ENCODE results near the gene BRSK2.

BRSK2 gene

DNA sequence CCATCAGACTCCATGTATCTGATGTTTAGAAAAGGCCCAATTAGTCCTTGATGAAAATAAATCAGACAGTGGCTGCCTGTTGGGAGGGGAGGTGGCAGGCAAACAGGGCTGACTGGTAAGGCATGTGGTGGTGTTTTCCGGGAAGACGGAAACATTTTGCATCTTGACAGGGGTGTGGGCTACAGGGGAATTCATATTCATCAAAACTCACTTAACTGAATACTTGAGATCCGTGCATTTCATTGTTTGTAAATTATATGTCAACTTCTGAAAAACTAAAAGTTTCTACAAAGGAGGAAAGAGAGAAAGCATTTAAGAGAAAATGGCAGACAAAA, 107.0 kb downstream of the BRSK2 start:
- Histone ChIP-seq H3K79me2 (ENCODE audit: low read length) (peaks cover 47% of the 10 kb centered on the region), H3K27me3 (replicated peaks; ENCODE audit: insufficient read depth, low read length) (no peaks in the 10 kb centered on the region), H3K9ac (ENCODE audit: low read length) (no peak overlapping the region), H3K4me2 (ENCODE audit: low read depth, low read length) (no peak overlapping the region), H3K4me1 (ENCODE audit: low read length) (no peaks in the 10 kb centered on the region), H3K27ac (ENCODE audit: low read length) (no peak overlapping the region), H3F3A (ENCODE audit: insufficient read depth, low read length) (no peaks in the 10 kb centered on the region), H3K36me3 (replicated peaks; ENCODE audit: insufficient read depth, low read length) (no peaks in the 10 kb centered on the region), H3K4me3 (ENCODE audit: low read length) (no peak overlapping the region), H4K20me1 (ENCODE audit: insufficient read depth, low read length) (no peaks in the 10 kb centered on the region), H3K9me3 (replicated peaks; ENCODE audit: insufficient read depth, low read length) (no peaks in the 10 kb centered on the region), H3K9me2 (replicated peaks; ENCODE audit: insufficient read depth, low read length) (no peaks in the 10 kb centered on the region), H2AFZ (ENCODE audit: low read length) (no peak overlapping the region)
- no peak for DNase-seq
- TF ChIP-seq, protein P1, sequence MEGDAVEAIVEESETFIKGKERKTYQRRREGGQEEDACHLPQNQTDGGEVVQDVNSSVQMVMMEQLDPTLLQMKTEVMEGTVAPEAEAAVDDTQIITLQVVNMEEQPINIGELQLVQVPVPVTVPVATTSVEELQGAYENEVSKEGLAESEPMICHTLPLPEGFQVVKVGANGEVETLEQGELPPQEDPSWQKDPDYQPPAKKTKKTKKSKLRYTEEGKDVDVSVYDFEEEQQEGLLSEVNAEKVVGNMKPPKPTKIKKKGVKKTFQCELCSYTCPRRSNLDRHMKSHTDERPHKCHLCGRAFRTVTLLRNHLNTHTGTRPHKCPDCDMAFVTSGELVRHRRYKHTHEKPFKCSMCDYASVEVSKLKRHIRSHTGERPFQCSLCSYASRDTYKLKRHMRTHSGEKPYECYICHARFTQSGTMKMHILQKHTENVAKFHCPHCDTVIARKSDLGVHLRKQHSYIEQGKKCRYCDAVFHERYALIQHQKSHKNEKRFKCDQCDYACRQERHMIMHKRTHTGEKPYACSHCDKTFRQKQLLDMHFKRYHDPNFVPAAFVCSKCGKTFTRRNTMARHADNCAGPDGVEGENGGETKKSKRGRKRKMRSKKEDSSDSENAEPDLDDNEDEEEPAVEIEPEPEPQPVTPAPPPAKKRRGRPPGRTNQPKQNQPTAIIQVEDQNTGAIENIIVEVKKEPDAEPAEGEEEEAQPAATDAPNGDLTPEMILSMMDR (IDR thresholded peaks at IDR 0.05; ENCODE audit: low read length), result no peak
- TF ChIP-seq EZH2 (optimal IDR thresholded peaks at IDR 0.05; ENCODE audit: low read depth, low read length), result no peak

DNA sequence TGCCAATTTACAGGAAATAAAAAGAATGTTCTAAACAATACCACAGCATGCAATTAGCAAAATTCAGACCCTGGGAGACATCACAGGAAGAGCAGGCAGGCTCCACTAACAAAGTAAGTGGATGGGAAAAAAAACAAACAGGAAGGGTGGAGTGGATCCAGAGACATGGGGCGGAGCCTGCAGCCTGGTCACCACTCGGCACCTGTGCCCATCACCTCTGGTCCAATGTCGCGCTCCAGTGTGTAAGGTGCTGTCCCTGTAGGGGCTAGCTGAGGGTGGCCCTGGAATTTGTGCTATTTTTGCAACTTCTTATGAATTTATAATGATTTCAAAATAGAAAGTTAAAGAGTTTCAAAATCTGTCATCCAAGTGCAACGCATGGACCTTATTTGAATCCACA, 107.9 kb downstream of the BRSK2 start:
- Histone ChIP-seq H3K4me2 (ENCODE audit: low read depth, low read length) (no peak overlapping the region), H3K9ac (ENCODE audit: low read length) (no peak overlapping the region), H3K27me3 (replicated peaks; ENCODE audit: insufficient read depth, low read length) (no peaks in the 10 kb centered on the region), H3K36me3 (replicated peaks; ENCODE audit: insufficient read depth, low read length) (no peaks in the 10 kb centered on the region), H3K4me3 (ENCODE audit: low read length) (no peak overlapping the region), H3K9me3 (replicated peaks; ENCODE audit: insufficient read depth, low read length) (no peaks in the 10 kb centered on the region), H3K79me2 (ENCODE audit: low read length) (peaks cover 45% of the 10 kb centered on the region), H4K20me1 (ENCODE audit: insufficient read depth, low read length) (no peaks in the 10 kb centered on the region), H3K4me1 (ENCODE audit: low read length) (no peaks in the 10 kb centered on the region), H2AFZ (ENCODE audit: low read length) (no peak overlapping the region), H3K9me2 (replicated peaks; ENCODE audit: insufficient read depth, low read length) (no peaks in the 10 kb centered on the region), H3K27ac (ENCODE audit: low read length) (no peak overlapping the region), H3F3A (ENCODE audit: insufficient read depth, low read length) (no peaks in the 10 kb centered on the region)
- DNase-seq, result no peak
- TF ChIP-seq EZH2 (optimal IDR thresholded peaks at IDR 0.05; ENCODE audit: low read depth, low read length) (no peak), EZH2phosphoT487 (IDR thresholded peaks at IDR 0.05; ENCODE audit: low read length) (no peak)
- TF ChIP-seq, protein P1 (IDR thresholded peaks at IDR 0.05; ENCODE audit: low read length), result no peak

GRCh38 chr11:1498262-1498661, 108.5 kb downstream of the BRSK2 start:
- DNase-seq, result no peak
- H3K4me3 ChIP-seq (ENCODE audit: low read length), result no peak overlapping the region
- H3K27ac ChIP-seq (ENCODE audit: low read length), result no peak overlapping the region
- H3K36me3 ChIP-seq (replicated peaks; ENCODE audit: insufficient read depth, low read length), result no peaks in the 10 kb centered on the region
- no peaks in the 10 kb centered on the region for H3K9me2 ChIP-seq (replicated peaks; ENCODE audit: insufficient read depth, low read length)
- no peaks in the 10 kb centered on the region for H4K20me1 ChIP-seq (ENCODE audit: insufficient read depth, low read length)
- no peaks in the 10 kb centered on the region for H3K9me3 ChIP-seq (replicated peaks; ENCODE audit: insufficient read depth, low read length)
- H3K27me3 ChIP-seq (replicated peaks; ENCODE audit: insufficient read depth, low read length), result no peaks in the 10 kb centered on the region
- H2AFZ ChIP-seq (ENCODE audit: low read length), result no peak overlapping the region
- H3K4me2 ChIP-seq (ENCODE audit: low read depth, low read length), result no peak overlapping the region
- TF ChIP-seq EZH2phosphoT487 (IDR thresholded peaks at IDR 0.05; ENCODE audit: low read length), result no peak
- TF ChIP-seq, protein P1 (IDR thresholded peaks at IDR 0.05; ENCODE audit: low read length), result no peak
- TF ChIP-seq EZH2 (optimal IDR thresholded peaks at IDR 0.05; ENCODE audit: low read depth, low read length), result no peak
- no peaks in the 10 kb centered on the region for H3F3A ChIP-seq (ENCODE audit: insufficient read depth, low read length)
- no peak overlapping the region for H3K9ac ChIP-seq (ENCODE audit: low read length)
- H3K79me2 ChIP-seq (ENCODE audit: low read length), result peaks cover 42% of the 10 kb centered on the region
- H3K4me1 ChIP-seq (ENCODE audit: low read length), result no peaks in the 10 kb centered on the region
